DND-41 (cell line): Measurements from ENCODE around the gene WHRN.

Experiments used
- EZH2 ChIP-seq: IDR thresholded peaks from 3 replicates; pipeline ENCODE4 v1.6.1; 2012; ENCODE audit warnings: borderline replicate concordance, low read depth, mild to moderate bottlenecking, moderate library complexity, low read length, inconsistent platforms; ENCODE audit not compliant: severe bottlenecking
- TF ChIP-seq, protein P1 (sequence below): IDR thresholded peaks from 2 replicates; pipeline ENCODE4 v1.5.1; 2012; ENCODE audit warnings: borderline replicate concordance, low read length, moderate library complexity, mild to moderate bottlenecking; ENCODE audit not compliant: poor library complexity, severe bottlenecking; ENCODE audit errors: extremely low read depth

DNA sequence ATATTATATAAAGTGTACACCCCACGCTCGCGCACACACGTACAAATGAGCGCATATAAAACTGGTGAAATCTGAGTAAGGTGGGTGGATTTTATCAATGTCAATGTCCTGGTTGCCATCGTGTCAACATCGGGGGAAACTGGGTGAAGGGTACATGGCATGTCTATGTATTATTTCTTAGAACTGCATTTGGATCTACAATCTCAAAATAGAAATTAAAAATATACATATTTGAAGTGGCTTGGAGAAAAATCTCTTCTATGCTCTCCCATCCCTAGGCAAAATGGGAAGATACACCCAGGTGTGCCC, 763 bp upstream of the WHRN start:
- TF ChIP-seq, protein P1, sequence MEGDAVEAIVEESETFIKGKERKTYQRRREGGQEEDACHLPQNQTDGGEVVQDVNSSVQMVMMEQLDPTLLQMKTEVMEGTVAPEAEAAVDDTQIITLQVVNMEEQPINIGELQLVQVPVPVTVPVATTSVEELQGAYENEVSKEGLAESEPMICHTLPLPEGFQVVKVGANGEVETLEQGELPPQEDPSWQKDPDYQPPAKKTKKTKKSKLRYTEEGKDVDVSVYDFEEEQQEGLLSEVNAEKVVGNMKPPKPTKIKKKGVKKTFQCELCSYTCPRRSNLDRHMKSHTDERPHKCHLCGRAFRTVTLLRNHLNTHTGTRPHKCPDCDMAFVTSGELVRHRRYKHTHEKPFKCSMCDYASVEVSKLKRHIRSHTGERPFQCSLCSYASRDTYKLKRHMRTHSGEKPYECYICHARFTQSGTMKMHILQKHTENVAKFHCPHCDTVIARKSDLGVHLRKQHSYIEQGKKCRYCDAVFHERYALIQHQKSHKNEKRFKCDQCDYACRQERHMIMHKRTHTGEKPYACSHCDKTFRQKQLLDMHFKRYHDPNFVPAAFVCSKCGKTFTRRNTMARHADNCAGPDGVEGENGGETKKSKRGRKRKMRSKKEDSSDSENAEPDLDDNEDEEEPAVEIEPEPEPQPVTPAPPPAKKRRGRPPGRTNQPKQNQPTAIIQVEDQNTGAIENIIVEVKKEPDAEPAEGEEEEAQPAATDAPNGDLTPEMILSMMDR: no peak
- TF ChIP-seq EZH2: no peak
